SK-N-SH (cell line): Measurements from ENCODE around the gene DUSP2.

Experiments used
- CHD2 ChIP-seq: fragments of 150-350 bp; IDR thresholded peaks from 2 replicates; pipeline ENCODE4 v1.6.1; 2018; ENCODE audit warnings: low read length; ENCODE audit not compliant: partially characterized antibody
- CTCF ChIP-seq: fragments of 200-600 bp; sonication (generic); IDR thresholded peaks from 2 replicates; pipeline ENCODE4 v1.6.1; 2017; ENCODE audit warnings: antibody characterized with exemption, mild to moderate bottlenecking, moderate library complexity
- GABPA ChIP-seq: IDR thresholded peaks from 2 replicates; pipeline ENCODE4 v1.4.0; 2012; ENCODE audit warnings: low read depth, mild to moderate bottlenecking
- GATA2 ChIP-seq: sonication (generic); formaldehyde crosslinking; IDR thresholded peaks from 2 replicates; pipeline ENCODE4 v1.5.0; 2020; ENCODE audit warnings: mild to moderate bottlenecking, missing genetic modification reagents
- MAX ChIP-seq: IDR thresholded peaks from 2 replicates; pipeline ENCODE4 v1.4.0; 2012; ENCODE audit warnings: low read depth
- MEF2A ChIP-seq: IDR thresholded peaks from 2 replicates; pipeline ENCODE4 v1.4.0; 2012; ENCODE audit warnings: low read depth, borderline replicate concordance
- POLR2AphosphoS5 ChIP-seq: IDR thresholded peaks from 2 replicates; pipeline ENCODE4 v1.6.1; 2012; ENCODE audit warnings: low read depth, low read length
- RAD21 ChIP-seq: IDR thresholded peaks from 2 replicates; pipeline ENCODE4 v1.6.1; 2012; ENCODE audit warnings: mild to moderate bottlenecking, low read length
- REST ChIP-seq: IDR thresholded peaks from 2 replicates; pipeline ENCODE4 v1.6.1; 2012; ENCODE audit warnings: mild to moderate bottlenecking, low read depth, low read length, moderate library complexity
- SIN3A ChIP-seq: IDR thresholded peaks from 2 replicates; pipeline ENCODE4 v1.6.1; 2012; ENCODE audit warnings: low read depth, mild to moderate bottlenecking, low read length, moderate library complexity, borderline replicate concordance
- TAF1 ChIP-seq: IDR thresholded peaks from 2 replicates; pipeline ENCODE4 v1.6.1; 2012; ENCODE audit warnings: low read depth, mild to moderate bottlenecking, low read length, moderate library complexity, borderline replicate concordance
- USF1 ChIP-seq: IDR thresholded peaks from 2 replicates; pipeline ENCODE4 v1.4.0; 2012; ENCODE audit warnings: low read depth, borderline replicate concordance

GRCh38 chr2:96130483-96130882 lies 14.8 kb downstream of the DUSP2 start:
- no peak for TF ChIP-seq CTCF
- no peak for TF ChIP-seq TAF1
- no peak for TF ChIP-seq CHD2
- no peak for TF ChIP-seq GABPA
- TF ChIP-seq MAX, result no peak
- no peak for TF ChIP-seq POLR2AphosphoS5
- no peak for TF ChIP-seq REST
- TF ChIP-seq SIN3A, result no peak
- no peak for TF ChIP-seq USF1
- no peak for TF ChIP-seq GATA2
- no peak for TF ChIP-seq MEF2A
- no peak for TF ChIP-seq RAD21
